GM19397 (cell line): ENCODE results near the gene EPSTI1.
"Not testable (repeated sequence)": the region's sequence is repeated elsewhere in the genome, so short reads cannot be mapped to it uniquely, and the experiment has no call there.

Source experiments
- ATAC-seq: cut with Tn5 transposase; IDR thresholded peaks from one replicate; pipeline ENCODE4 v1.9.1; 2021; ENCODE audit warnings: mild to moderate bottlenecking, moderate library complexity; ENCODE audit not compliant: unreplicated experiment

The EPSTI1 gene

DNA sequence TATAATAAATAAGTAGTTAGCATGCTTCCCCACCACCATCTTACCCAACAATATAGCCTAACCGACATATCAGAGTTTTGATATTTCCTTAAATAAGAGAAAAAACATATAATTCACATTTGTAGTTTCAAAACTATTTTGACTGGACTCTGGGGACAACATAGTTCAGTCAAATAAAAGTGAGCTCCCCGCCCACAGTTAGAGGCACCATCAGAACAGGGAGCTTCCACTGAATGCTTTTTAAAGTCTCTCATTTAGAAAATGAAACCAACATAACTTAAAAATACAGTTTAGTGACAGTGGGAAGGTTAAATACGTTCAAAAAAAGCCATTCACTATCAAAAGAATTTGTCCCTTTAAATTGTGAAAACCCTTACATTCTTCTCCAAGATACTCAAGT lies 92.8 kb downstream of the EPSTI1 start:
- ATAC-seq: no peak

DNA sequence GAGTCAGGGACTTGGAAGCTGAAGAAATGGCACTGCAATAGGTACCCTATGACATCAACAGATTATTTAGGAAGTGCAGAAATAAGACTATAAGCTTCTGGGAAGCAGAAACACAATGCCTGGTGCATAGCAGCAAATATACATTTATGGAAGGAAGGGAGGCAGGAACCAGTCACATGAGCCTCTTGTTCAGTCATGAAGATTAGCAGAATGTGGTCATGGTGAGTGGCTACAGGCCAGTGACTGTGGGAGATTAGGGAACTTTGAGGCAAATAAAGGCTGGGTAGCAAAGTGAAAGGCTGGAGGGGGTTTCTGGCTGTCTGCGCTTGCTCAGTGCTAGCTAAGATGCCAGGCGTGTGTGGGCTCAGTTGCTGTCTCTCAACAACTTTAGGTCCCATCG lies 96.3 kb downstream of the EPSTI1 start:
- ATAC-seq: no peak

DNA sequence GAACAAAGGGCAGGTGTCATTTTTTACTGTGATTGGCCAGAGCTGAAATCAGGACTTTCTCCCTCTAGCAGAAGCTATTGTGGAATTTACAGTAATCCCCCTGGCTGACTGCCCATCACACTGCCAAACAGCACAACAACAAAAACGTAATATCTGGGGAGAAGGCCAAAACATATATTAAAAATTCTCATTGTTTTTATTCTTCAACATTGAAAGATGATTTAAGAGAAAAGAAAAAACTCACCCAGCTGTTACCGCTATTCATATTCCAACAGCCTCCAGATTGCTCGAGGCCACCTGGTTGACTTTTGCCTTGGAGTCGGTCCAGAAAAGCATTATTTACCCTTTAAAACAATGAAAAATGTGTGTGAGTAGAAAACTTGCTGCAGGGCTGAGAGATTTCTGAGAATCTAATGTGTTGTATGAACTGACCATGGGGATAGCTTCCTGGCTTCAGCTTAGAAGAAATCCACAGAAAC lies 97.2 kb downstream of the EPSTI1 start:
- no peak for ATAC-seq

DNA sequence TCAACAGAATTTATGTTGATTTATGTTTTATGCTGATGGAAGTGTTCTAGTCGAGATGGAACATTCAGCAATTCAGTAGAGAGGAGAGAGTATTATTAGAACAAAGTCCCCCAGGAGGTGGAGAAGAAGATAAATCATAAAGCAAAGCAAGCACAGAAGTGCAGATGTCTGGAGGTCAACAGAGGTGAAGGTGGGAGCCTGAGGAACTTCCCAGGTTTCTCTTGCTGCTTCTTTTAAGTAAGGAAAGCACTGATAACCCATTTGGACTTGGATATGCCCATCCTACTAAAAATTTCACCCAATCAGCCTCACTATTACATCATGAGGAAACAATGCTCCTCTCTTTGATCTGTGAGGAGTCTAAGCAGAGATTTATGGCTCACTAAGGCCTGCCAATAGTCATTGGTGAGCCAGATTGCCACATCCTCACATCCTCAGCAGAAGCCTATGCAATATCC lies 98.8 kb downstream of the EPSTI1 start:
- no peak for ATAC-seq

DNA sequence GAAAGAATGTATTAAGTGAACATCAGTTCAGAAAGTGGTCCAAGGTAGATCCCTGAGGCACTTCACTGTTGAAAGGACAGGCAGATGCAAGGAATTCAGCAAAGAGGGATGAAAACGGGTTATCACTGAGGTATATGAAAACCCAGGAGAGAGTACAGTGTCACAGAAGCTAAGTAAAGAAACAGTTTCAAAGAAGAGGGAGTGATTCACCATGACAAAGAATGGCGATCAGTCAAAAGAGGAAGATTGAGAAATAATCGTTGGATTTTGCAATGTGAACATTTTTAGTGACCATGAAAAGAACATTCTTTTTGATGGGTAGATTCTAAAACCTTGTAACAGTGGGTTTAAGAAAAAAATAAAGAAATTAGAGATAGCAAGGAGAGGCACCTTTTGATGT lies 99.3 kb downstream of the EPSTI1 start:
- ATAC-seq: no peak

DNA sequence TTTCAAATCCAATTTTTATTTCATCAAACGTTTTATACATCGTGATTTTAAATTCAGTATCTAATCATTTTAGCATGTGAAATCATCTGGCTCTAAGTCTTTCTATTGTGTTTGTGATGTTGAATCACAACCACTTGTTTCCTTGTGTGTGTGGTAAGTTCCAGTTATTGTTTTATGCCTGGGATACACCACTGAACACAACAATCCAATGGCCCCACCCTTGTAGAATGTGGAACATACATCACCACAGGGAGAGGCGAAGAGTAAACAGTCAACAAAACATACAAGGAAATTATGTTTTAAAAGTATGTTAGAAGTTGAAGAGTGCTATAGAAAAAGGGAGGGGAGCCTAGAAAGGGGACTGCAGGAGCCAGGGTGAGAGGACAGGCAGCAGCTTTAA lies 100.5 kb downstream of the EPSTI1 start:
- no peak for ATAC-seq

DNA sequence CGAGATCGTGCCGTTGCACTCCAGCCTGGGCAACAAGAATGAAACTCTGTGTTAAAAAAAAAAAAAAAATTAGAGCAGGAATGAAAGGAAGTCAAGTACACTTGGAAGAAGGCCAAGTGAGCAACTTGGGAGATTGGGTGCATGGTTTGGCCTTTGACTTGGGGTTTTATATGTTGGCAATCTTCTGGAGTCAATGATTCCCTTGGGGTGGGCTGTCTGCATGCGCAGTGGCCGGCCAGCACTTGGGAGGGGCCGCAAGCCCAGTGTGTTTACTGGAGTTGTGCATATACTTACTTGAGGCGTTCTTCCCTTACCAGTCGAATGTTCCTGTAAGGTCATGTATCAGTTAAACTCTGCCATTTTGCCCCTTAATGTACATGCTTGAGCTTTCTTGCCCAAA lies 106.7 kb downstream of the EPSTI1 start:
- no peak for ATAC-seq

DNA sequence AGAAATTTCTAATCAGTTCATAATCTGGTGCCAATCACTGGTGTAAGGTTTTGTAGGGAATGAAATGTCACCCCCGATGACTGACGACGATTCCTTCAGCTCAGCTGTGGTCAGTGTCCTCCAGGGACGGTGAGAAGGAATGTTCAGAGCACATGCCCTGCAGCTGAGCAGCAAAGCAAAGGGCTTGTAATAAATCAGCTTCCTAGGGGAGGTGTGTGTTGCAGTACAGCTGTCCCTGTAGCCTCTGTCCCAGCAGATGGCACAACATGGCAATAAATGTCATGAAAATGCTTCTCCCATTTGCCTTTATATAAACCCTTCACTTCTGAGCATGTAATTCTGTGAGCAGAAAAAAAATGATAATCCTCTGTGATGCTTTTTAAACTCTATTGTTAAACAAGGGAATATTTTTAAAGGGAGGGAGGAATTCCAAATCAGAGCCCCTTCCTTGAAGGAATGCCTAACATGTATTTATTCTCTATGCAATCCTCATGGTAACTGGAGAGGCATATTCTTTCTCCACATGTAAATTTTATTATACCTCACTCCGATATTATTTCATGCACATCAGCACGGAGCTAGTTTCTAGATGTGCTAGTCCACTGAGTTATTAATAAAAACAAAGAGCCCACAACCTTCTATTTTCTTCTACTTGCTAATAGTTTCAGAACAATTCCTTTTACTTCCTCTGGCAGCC lies 108.1 kb downstream of the EPSTI1 start:
- ATAC-seq: no peak

DNA sequence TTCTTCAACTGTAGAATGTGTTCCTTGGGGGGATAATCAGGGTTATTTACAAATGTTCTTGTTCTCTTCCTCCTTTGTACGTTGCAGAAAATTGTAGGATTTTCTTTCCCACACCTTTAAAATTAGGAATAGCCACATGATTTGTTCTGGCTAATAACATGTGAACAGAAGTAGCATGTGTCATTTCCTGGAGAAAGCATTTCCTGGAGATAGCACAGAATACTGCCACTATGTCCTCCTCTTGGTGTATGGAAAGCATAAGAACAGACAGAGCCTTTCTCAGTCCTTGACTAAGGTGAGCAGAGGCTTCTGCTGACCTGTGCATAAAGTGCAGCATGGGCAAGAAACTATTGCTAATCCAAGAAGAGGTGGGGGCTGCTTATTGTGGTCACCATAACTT lies 108.9 kb downstream of the EPSTI1 start:
- ATAC-seq: no peak

DNA sequence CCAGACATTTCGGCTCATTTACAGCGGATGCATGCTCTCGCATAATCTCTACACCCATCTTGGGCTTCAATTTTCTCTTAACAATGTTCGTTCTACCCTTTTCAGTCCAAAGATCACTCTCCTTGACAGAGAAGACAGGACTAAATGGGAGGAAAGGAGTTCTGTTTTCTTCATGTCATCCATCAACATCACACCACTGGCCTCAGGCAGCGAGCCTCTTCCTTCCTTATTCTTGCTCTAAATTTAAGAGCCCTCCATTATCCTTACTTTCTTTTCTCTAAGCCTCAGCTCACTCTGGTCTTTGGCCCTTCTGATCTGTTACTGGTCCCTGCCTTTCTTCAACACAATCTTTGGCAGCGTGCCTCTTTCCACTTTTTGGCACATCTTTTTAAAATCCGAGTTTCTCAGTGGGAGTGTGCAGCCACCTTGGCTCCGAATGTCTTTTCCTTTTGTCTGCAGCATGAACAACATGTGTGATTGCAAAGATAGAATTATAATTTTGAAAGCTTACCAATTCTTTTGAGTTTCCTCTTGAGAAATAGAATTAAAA lies 111.9 kb downstream of the EPSTI1 start:
- no peak for ATAC-seq

DNA sequence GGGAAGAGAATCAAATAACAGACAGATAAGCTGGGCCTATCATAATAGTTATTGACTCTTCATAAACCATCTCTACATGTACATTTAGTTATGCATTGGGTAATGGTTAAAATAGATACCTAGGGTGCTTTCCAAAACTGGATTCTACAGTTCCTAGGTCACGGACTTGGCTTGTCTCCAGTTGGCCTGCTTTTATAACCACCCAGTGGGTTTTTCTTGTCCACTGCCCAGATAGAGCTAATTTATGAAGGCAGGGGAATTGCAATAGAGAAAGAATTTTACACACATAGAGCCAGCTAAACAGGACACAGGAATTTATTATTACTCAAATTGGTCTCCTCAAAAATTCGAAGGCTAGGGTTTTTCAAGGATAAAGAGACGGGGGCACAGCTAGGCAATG lies 113.3 kb downstream of the EPSTI1 start:
- ATAC-seq: no peak

DNA sequence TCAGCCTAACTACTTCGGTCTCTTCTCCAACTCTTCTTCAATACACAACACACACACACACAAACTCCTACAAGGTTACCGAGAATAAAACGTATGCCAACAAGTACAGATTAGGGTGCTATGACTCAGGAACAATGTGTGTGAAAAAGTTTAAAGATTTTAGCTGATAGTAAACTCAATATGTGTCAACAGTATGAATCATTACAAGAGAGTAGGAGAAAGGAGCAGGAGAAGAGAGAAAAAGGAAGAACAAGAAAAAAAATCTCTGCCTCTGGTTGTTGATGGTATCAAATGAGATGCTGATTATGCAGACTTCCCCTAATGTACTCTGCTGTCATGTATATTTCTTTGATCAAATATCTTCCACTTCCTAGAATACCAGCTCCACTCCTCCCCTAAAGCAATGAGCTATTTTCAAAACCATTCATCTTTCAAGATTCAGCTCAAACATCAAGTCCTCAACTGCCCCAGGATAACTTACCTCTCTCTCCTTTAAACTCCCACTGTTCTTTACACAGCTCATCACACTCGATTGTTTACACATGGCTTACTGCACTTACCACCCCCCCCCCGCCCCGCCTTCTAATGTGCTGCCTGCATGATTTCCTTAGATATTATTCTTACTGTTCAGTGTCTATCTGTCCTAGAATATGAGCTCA lies 115.0 kb downstream of the EPSTI1 start:
- ATAC-seq: no peak

DNA sequence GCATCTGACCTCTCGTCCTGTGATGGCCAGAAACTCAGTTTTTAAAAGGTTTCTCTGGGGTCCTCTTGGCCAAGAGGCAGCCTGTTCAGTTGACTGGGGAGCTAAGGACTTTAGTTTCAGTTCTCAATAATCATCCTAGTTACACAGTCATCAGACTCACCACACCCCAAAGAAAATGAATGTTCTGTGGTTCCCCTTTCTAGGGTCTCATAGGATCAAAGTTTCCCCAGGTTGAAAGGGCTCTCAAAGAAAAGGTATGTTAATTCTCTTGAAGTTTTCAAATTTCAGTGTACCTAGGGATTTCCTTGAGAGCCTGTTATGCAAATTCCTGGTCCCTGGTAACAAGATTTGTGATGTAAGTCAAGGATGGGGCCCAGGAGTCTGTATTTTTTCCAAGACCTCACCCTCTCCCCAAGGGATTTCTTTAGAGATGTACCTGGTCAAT lies 115.7 kb downstream of the EPSTI1 start:
- peak; percentile 95 for ATAC-seq

DNA sequence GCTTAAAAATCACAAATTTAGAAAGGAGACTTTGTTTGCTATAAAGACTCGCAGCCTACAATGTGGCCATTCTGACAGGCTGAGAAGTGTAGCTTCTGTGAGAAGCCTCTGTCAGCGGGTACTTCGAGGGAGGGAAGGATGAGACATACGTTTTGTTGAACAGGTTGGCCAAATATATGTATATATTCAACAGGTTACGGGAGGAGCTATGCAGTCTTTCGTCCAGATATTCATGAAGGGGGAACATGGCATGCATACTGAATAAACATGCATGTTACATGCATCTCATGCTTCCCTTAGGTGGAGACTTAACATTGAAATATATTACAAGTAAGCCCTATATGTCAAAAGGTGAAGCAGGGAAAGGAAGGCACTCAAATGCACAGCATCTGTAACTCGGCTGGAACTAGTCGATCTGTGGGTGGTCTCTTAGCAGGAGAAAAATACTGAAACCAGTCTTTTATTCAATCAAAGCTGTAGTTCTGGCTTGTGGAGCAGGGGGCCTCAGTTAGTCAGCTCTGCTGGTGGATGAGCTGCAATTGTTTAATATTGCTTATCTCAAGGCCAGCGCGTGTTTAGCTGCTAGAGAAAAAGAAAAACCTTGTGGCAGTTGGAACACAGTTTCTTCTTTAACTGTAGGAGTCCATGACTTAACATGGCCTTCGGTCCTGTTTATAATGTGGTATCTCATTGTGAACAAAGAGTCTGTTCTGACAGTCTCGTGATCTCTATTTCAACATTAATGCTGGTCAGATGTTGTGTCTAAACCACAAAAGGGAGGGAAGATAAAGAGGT lies 116.4 kb downstream of the EPSTI1 start:
- peak; percentile 23 for ATAC-seq

DNA sequence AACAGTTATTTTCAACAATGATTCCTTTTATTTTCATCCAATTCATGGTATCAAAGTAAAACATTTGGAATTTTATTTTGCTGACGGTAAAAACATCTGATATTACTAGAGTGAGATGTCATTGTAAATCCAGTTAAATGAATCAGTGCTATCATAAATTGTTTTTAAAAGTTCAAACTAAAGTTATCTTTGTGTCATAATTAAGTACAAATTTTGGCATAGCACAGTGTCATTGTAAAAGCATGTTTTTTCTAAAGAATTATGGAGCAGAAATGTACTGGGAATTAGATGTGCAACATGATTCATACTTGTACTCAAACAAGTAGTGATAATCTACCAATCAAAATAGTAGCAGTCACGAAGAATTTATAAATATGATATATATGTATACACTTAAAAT lies 117.8 kb downstream of the EPSTI1 start:
- ATAC-seq: no peak

DNA sequence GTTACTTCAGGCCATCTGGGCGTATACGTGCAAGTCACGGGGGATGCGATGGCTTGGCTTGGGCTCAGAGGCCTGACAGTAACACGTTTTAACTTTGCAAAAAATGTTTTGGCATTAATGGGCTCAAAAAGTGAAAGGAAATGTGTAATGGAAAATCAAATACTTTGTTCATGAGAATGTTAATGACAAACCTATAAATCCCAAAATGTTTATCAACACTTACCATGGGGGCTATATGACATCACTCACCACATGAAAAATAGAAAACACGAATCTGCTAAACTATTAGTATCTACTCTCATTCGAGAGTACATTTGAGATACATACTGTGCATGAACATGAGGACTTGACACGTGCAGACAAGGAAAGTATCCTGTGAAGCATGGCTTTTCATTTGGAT lies 119.0 kb downstream of the EPSTI1 start:
- ATAC-seq: no peak

DNA sequence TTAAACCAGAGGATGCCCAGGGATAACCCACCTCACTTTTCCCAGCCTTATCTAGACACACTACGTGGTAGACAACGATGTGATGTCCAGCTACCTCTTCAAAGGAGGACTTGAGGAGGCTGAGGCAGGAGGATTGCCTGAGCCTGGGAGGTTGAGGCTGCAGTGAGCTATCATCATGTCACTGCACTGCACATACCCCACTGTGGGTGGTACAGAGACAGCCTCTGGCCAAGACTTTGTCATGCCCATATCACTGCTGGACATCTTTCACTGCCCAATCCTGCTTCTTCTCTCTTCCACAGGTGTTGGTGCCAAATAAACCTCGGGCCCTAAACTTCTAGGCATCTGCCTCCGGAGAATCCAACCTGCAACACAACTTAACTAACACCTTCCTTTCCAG lies 124.8 kb downstream of the EPSTI1 start:
- ATAC-seq: no peak

DNA sequence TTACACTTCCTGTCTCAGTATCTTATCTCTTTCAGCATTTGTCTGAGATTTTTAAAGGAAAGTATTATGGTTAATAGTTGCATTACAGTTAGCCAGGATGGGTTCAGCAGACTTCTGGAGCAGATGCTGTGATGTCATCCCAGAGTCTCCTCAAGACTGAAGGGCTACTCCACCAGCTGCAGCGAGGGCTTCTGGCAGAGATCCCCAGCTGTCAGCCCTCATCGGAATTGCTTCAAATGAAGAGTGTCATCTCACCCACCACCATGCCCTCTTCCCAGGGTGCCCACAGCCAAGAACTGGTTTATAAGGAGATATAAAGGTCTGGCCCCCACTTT lies 126.3 kb downstream of the EPSTI1 start:
- no peak for ATAC-seq

DNA sequence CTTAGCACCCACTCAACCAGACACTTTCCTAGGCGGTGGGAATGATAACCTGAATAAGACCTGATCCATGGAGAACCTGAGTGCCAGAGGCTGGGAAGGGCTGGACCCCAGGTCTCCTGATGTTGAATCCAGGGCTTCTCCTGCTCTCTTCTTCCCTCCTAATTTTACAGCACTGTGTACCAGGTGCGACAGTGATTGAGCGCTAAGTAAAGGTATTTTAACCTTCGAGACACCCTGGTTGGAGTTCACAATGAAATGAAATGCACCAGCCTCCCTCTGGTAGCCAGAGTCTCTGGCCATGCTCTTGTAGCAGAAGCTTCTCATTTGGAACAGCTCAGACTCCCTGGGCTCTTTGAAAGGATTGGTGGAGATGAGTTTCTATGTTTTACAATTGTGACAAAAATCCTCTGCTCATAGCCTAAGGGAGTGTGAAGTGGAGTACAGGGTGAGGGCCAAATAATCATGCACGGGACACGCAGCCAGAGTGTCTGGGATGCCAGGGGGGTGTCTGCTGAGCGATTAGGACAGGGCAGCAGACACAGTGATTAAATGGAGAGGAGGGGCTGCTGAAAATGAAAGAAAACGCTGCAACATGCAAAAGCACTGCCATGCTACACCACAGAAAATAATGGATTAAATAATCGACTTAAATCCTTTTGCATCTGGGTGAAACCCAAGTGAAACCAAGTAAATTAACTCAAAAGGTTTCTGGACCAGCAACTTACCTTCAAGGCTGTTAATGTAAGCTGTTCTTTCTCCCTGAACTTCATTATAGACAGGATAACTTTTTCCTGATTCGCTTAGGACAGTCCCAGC lies 126.9 kb downstream of the EPSTI1 start:
- ATAC-seq: no peak

DNA sequence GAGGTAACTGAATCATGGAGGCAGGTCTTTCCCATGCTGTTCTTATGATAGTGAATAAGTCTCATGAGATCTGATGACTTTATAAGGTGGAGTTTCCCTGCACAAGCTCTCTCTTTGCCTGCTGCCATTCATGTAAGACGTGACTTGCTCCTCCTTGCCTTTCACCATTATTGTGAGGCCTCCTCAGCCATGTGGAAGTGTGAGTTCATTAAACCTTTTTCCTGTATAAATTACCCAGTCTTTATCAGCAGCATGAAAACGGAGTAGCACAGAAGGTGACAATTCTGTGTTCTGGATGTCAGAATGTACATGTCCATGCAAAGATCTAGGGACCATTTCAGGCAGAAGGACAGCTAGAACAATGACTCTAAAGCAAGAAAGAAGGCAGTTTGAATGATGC lies 129.7 kb downstream of the EPSTI1 start:
- not testable (repeated sequence) for ATAC-seq

DNA sequence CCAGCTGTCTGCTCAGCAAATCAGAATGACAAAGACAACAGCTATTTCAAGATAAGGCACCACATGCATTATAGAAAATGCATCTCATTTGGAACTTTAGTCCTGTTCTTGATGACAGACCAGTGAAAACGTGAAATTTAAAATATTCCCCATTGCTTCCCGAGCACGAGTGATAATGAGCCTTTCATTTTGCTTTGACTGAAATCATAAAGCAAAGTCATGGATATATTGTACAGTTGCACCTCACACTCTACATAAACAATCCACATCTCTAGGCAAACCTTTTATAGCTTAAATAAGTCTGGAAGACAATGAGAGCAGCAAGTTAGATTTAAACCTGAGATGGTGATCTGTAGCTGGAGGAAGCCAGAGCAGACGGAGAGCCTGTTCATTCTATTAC lies 131.6 kb downstream of the EPSTI1 start:
- ATAC-seq: no peak
